Tibial nerve (tissue), 4 donors: Measurements from ENCODE around the gene TMEM255B. TPM values are rescaled to one million over a fixed set of nuclear protein-coding genes. Genes with fewer than 3 reads are reported as not detected.
"Not testable (repeated sequence)": the region's sequence is repeated elsewhere in the genome, so short reads cannot be mapped to it uniquely, and the experiment has no call there.

Experiments used
- DNase-seq, 2 donors: peaks; one replicate each; pipeline ENCODE4 v3.0.0-alpha.2; 2019; ENCODE audit warnings: low spot score in 2 of 2
- H3K27ac ChIP-seq, 4 donors: fragments of 200-600 bp; sonication (generic) in 3 of 4; one replicate each; pipeline ENCODE4 v1.5.1; 2017 to 2019; ENCODE audit warnings: mild to moderate bottlenecking in 1 of 4
- H3K27me3 ChIP-seq, 2 donors: fragments of 200-600 bp; sonication (generic) in 1 of 2; one replicate each; pipeline versions ENCODE4 v1.5.1 to v1.6.0; 2017 to 2019
- H3K36me3 ChIP-seq, 3 donors: fragments of 200-600 bp; sonication (generic); one replicate each; pipeline ENCODE4 v1.5.1; 2018 to 2019
- H3K4me1 ChIP-seq, 4 donors: fragments of 200-600 bp; sonication (generic) in 3 of 4; one replicate each; pipeline ENCODE4 v1.5.1; 2017 to 2019
- H3K4me3 ChIP-seq, 4 donors: fragments of 200-600 bp; sonication (generic) in 3 of 4; one replicate each; pipeline ENCODE4 v1.5.1; 2017 to 2019; ENCODE audit warnings: mild to moderate bottlenecking in 1 of 4, moderate library complexity in 1 of 4
- H3K9me3 ChIP-seq, 4 donors: fragments of 200-600 bp; sonication (generic) in 3 of 4; one replicate each; pipeline ENCODE4 v1.5.1; 2017 to 2019
- EP300 ChIP-seq, 2 donors: sonication (generic); formaldehyde crosslinking; IDR thresholded peaks; one replicate each; pipeline ENCODE4 v1.6.1; 2017; ENCODE audit warnings: antibody characterized with exemption in 2 of 2, mild to moderate bottlenecking in 1 of 2
- POLR2A ChIP-seq, 2 donors: fragments of 450-650 bp; IDR thresholded peaks; one replicate each; pipeline ENCODE4 v1.6.1; 2017; ENCODE audit warnings: antibody characterized with exemption in 2 of 2, mild to moderate bottlenecking in 2 of 2, moderate library complexity in 2 of 2
- WGBS, 2 donors: methylation state at CpG; one replicate each; pipeline ENCODE4 v1.1.5; 2018; 5-methylcytosine and 5-hydroxymethylcytosine counted together
- total RNA-seq, 4 donors: library from RNA; depleted of rRNA; stranded (reverse); fragments of >200 nt; gene quantifications; one replicate each; pipeline ENCODE4 v1.1.0, GENCODE V29; 2016
- TF ChIP-seq, protein P1 (sequence below), 5 experiments: fragments of 200-600 bp in 3 of 5; fragments of 450-650 bp in 2 of 5; sonication (generic) in 3 of 5; IDR thresholded peaks; one replicate each; pipeline ENCODE4 v1.5.1; 2016 to 2019; ENCODE audit warnings: antibody characterized with exemption in 5 of 5, mild to moderate bottlenecking in 3 of 5, moderate library complexity in 2 of 5

Gene TMEM255B
- total RNA-seq, 4 donors from 2014 or later = 3.3 to 21.6 (median 10.9) TPM

DNA sequence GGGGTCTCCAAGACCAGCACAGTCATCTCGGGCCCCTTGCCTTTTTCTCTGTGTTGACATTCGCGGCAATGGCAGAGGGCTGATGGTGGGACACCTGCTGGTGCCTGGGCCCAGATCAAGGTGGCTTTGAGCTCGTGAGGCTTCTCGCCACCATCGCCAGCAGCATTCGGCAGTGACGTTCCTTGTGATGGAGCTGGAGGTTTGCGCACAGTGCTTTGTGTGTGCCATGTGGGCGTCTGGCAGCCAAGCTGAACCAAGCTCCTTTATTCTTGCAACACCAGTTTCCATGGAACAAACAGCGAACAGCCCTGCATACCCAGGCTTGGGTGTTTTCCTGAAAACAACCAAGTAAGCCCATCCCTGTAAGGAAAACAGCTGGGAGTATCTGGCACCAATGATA is 9.1 kb upstream of the TMEM255B start:
- Histone ChIP-seq H3K27me3 (no peaks in the 10 kb centered on the region), H3K27ac (no peak overlapping the region), H3K4me3 (no peak overlapping the region), H3K9me3 (no peaks in the 10 kb centered on the region), H3K36me3 (no peaks in the 10 kb centered on the region), H3K4me1 (no peaks in the 10 kb centered on the region)
- DNase-seq = no peak
- WGBS, 2 donors = 72 to 79% methylated on average over 11 of the region's 11 CpGs
- TF ChIP-seq EP300 (IDR thresholded peaks at IDR 0.05) (no peak), POLR2A (IDR thresholded peaks at IDR 0.05) (no peak)
- TF ChIP-seq, protein P1, sequence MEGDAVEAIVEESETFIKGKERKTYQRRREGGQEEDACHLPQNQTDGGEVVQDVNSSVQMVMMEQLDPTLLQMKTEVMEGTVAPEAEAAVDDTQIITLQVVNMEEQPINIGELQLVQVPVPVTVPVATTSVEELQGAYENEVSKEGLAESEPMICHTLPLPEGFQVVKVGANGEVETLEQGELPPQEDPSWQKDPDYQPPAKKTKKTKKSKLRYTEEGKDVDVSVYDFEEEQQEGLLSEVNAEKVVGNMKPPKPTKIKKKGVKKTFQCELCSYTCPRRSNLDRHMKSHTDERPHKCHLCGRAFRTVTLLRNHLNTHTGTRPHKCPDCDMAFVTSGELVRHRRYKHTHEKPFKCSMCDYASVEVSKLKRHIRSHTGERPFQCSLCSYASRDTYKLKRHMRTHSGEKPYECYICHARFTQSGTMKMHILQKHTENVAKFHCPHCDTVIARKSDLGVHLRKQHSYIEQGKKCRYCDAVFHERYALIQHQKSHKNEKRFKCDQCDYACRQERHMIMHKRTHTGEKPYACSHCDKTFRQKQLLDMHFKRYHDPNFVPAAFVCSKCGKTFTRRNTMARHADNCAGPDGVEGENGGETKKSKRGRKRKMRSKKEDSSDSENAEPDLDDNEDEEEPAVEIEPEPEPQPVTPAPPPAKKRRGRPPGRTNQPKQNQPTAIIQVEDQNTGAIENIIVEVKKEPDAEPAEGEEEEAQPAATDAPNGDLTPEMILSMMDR (IDR thresholded peaks at IDR 0.05) = no peak

DNA sequence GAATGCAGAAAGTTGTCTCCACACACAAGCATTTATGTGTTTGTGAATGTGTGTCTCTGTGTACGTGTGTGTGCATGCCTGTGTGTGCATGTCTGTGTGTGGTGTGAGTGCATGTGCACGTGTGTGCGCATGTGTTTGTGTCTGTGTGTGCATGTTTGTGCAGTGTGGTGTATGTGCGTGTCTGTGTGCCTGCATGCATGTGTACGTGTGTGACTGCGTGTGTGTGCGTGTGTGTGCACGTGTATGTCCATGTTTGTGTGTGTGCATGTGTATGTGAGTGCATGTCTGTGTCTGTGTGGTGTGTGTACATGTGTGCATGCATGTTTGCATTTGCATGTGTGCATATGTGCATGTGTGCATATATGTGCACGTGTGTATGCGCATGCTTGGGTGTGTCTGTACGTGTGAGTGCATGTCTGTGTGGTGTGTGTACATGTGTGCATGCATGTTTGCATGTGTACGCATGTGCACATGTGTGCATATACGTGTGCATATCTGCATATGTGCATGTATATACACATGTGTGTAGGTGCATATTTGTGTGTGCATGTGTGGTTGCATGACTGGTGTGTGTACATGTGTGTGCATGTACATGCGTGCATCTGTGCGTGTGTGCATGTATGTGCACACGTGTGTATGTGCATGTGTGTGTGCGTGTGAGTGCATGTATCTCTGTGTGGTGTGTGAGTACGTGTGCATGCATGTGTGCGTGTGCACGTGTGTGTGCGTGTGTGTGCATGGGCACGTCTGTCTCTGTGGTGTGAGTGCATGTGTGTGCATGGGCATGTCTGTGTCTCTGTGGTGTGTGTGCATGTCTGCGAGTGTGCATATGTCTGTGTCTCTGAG is 8.2 kb upstream of the TMEM255B start:
- H3K9me3 ChIP-seq = no peaks in the 10 kb centered on the region
- no peak overlapping the region for H3K4me3 ChIP-seq
- H3K27me3 ChIP-seq = no peaks in the 10 kb centered on the region
- no peak for DNase-seq
- no peak overlapping the region for H3K27ac ChIP-seq
- TF ChIP-seq EP300 (IDR thresholded peaks at IDR 0.05) = no peak
- no peaks in the 10 kb centered on the region for H3K36me3 ChIP-seq
- 90 to 94% methylated on average over 23 of the region's 23 CpGs for WGBS, 2 donors
- H3K4me1 ChIP-seq = no peaks in the 10 kb centered on the region

DNA sequence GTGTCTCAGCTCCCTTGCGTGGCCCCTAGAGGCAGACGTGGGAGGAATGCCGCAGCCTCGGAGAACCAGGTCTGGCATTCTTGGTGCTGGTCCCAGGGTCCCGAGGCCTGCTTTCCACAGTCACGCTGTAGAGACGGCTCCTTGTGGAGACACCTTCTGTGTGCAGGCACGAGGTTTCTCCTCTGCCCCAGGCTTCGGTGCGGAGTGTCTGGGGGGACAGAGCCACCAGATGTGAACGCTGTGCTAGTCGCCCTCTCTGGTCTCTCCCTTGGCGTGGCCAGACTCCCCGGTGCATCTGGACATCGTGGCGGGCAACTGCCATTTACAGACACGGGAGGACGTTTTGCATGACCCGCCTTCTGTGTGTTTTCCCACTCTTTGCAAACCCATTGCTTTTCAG is 7.5 kb upstream of the TMEM255B start:
- H3K9me3 ChIP-seq = no peaks in the 10 kb centered on the region
- H3K4me1 ChIP-seq = no peaks in the 10 kb centered on the region
- no peak for DNase-seq
- TF ChIP-seq, protein P1 (IDR thresholded peaks at IDR 0.05) = no peak
- TF ChIP-seq POLR2A (IDR thresholded peaks at IDR 0.05) (no peak), EP300 (IDR thresholded peaks at IDR 0.05) (no peak)
- no peak overlapping the region for H3K27ac ChIP-seq
- no peaks in the 10 kb centered on the region for H3K36me3 ChIP-seq
- no peaks in the 10 kb centered on the region for H3K27me3 ChIP-seq
- H3K4me3 ChIP-seq = no peak overlapping the region
- WGBS, 2 donors = 91 to 93% methylated on average over 19 of the region's 19 CpGs

DNA sequence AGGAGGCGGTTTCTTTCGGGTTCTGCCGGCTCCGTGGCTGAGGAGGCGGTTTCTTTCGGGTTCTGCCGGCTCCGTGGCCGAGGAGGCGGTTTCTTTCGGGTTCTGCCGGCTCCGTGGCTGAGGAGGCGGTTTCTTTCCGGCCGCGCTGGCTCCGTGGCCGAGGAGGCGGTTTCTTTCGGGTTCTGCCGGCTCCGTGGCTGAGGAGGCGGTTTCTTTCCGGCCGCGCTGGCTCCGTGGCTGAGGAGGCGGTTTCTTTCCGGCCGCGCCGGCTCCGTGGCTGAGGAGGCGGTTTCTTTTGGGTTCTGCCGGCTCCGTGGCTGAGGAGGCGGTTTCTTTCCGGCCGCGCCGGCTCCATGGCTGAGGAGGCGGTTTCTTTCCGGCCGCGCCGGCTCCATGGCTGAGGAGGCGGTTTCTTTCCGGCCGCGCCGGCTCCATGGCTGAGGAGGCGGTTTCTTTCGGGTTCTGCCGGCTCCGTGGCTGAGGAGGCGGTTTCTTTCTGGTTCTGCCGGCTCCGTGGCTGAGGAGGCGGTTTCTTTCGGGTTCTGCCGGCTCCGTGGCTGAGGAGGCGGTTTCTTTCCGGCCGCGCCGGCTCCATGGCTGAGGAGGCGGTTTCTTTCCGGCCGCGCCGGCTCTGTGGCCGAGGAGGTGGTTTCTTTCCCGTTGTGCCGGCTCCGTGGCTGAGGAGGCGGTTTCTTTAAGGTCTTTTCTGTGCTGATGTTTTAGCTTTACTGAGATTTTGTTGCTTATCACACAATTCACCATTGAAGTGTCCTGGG is 6.6 kb upstream of the TMEM255B start:
- DNase-seq, H3K27ac ChIP-seq: not testable (repeated sequence)
- WGBS, 2 donors = 94 to 96% methylated on average over 53 to 62 of the region's 78 CpGs

DNA sequence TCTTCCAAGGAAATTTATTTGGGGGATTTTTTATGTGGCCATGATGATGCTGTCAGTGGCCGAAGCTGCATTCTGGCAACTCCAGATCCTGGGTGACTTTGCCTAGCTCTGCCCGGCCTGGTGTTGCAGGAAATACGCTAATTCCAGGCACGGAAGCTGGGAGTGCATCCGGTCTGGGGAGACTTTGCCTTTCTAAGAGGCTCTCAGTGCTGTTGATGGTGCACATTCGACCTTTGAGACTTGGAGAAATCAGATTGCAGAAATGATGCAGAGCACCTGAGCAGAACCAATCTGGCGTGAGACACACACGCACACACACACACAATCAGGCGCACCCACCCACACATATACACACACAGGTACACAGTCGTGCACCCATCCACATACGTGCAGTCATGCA is 5.9 kb upstream of the TMEM255B start:
- H3K4me3 ChIP-seq = no peak overlapping the region
- DNase-seq = no peak
- no peaks in the 10 kb centered on the region for H3K9me3 ChIP-seq
- no peaks in the 10 kb centered on the region for H3K36me3 ChIP-seq
- peaks cover 0 to 7% (median 0%) of the 10 kb centered on the region in 4 donors for H3K4me1 ChIP-seq
- no peaks in the 10 kb centered on the region for H3K27me3 ChIP-seq
- no peak for TF ChIP-seq EP300 (IDR thresholded peaks at IDR 0.05)
- WGBS, 2 donors = 69 to 83% methylated on average over 11 of the region's 11 CpGs
- no peak overlapping the region for H3K27ac ChIP-seq

More for the DNA sequence above, 6.6 kb upstream of the TMEM255B start:
- H3K4me3 ChIP-seq, H3K9me3 ChIP-seq, H3K36me3 ChIP-seq, H3K4me1 ChIP-seq, H3K27me3 ChIP-seq: not testable (repeated sequence)

DNA sequence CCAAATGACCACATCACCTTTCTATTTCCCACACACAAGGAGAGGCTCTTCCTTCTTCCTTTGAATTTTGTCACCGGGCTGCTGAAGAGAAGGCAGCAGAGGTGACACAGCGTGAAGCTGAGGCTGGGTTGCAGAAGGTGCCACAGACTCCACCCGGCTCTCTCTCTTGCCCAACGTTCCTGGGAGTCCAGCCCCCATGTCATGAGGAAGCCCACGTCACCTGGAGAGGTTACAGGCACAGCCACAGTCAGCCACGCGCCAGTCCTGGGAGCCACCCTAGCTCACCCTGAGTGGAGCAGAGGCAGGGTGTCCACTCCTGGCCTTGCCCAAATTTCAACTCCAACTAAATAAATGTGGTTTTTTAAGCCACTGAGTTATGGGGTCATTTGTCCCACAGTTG is 4.8 kb upstream of the TMEM255B start:
- H3K4me3 ChIP-seq = no peak overlapping the region
- no peaks in the 10 kb centered on the region for H3K36me3 ChIP-seq
- H3K27me3 ChIP-seq = no peaks in the 10 kb centered on the region
- no peak for DNase-seq
- TF ChIP-seq, protein P1 (IDR thresholded peaks at IDR 0.05) = no peak
- TF ChIP-seq EP300 (IDR thresholded peaks at IDR 0.05) = no peak
- no peak for TF ChIP-seq POLR2A (IDR thresholded peaks at IDR 0.05)
- no peaks in the 10 kb centered on the region for H3K9me3 ChIP-seq
- H3K27ac ChIP-seq = no peak overlapping the region
- WGBS, 2 donors = 84 to 86% methylated on average over 7 of the region's 7 CpGs
- peaks cover 0 to 13% (median 3%) of the 10 kb centered on the region in 4 donors for H3K4me1 ChIP-seq
